ENCODE results near the gene ARL16. TPM values are rescaled to one million over a fixed set of nuclear protein-coding genes. Genes with fewer than 3 reads are reported as not detected.

The ARL16 gene
- total RNA-seq, 1 experiment from 2014 or later, result 38.6 TPM

DNA sequence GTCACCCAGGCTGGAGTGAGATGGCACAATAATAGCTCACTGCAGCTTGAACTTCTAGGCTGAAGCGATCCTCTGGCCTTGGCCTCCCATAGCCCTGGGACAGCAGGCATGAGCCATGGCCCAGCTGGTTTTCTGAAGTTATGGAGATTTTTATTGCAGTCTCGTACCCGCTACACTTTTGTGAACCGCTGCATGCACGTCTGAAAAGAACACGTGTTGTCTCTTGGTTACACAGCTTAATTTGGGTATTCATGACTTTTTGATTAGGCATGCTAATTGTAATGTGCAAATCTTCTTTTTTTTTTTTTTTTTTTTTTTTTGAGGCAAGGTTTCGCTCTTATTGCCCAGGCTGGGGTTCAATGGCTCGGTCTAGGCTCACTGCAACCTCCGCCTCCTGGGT is 41.8 kb upstream of the ARL16 start:
- CTCF ChIA-PET, result interaction anchor here (0.7 to 2.0 kb wide), 5 partner anchors 10 to 323 kb away, joined by 3 to 11 read pairs (median 3); no protein-coding TSS in a partner anchor
- POLR2A ChIA-PET, result interaction anchor here (1.7 to 4.6 kb wide), 4 partner anchors 12 to 167 kb away, joined by 4 to 49 read pairs (median 21); partner anchors contain the start of genes MCRIP1, MRPL12 and SLC25A10
- Mint-ChIP-seq H3K4me3 (ENCODE audit: unreplicated experiment) (no peak overlapping the region), H3K27me3 (ENCODE audit: insufficient read depth, unreplicated experiment) (no peaks in the 10 kb centered on the region), H3K27ac (ENCODE audit: low read depth, unreplicated experiment) (no peak overlapping the region), H3K36me3 (ENCODE audit: insufficient read depth, unreplicated experiment) (no peaks in the 10 kb centered on the region), H3K9me3 (ENCODE audit: unreplicated experiment) (no peaks in the 10 kb centered on the region), H3K4me1 (ENCODE audit: insufficient read depth, unreplicated experiment) (peaks cover 21% of the 10 kb centered on the region)
- TF ChIP-seq CTCF (IDR thresholded peaks at IDR 0.05; ENCODE audit: unreplicated experiment), result no peak
- intact Hi-C loops (cut with micrococcal nuclease), result no loop called here
- DNase-seq (ENCODE audit: unreplicated experiment), result no peak
- no TSS peak for BruUV-seq (replicated peaks)

DNA sequence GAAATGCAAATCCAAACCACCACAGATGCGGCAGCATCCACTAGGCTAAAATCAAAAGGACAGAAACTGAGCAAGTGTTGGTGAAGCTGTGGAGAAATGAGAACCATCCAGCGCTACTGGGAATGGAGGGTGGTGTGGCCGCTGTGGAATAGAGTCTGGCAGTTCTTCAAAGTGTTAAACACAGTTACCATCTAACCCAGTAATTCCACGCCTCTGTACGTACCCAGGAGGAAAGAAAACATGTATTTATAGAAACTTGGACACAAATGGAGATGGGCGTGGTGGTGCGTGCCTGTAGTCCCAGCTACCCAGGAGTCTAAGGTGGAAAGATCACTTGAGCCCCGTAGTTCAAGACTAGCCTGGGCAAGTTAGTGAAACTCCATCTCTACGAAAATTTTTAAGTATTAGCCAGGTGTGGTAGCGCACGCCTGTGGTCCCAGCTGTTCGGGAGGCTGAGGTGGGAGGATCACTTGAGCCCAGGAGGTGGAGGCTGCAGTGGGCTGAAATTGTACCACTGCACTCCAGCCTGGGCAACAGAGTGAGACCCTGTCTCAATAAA is 40.1 kb upstream of the ARL16 start:
- no TSS peak for BruUV-seq (replicated peaks)
- H3K9me3 Mint-ChIP-seq (ENCODE audit: unreplicated experiment), result no peaks in the 10 kb centered on the region
- peak overlapping the region; percentile 88 for H3K27ac Mint-ChIP-seq (ENCODE audit: low read depth, unreplicated experiment)
- peak overlapping the region; percentile 45 for H3K4me3 Mint-ChIP-seq (ENCODE audit: unreplicated experiment)
- peaks cover 21% of the 10 kb centered on the region for H3K4me1 Mint-ChIP-seq (ENCODE audit: insufficient read depth, unreplicated experiment)
- no peaks in the 10 kb centered on the region for H3K27me3 Mint-ChIP-seq (ENCODE audit: insufficient read depth, unreplicated experiment)
- ChIA-PET POLR2A (interaction anchor here (0.6 to 4.6 kb wide), 17 partner anchors 10 to 212 kb away, joined by 3 to 49 read pairs (median 4); partner anchors contain the start of genes ALYREF, ANAPC11, ARL16 and HGS), CTCF (interaction anchor here (1.6 kb wide), 1 partner anchor 9 kb away, joined by 4 read pairs; no protein-coding TSS in a partner anchor)
- TF ChIP-seq CTCF (IDR thresholded peaks at IDR 0.05; ENCODE audit: unreplicated experiment), result no peak
- DNase-seq (ENCODE audit: unreplicated experiment), result peak; percentile 64
- intact Hi-C loops (cut with micrococcal nuclease), result no loop called here
- peaks cover 9% of the 10 kb centered on the region for H3K36me3 Mint-ChIP-seq (ENCODE audit: insufficient read depth, unreplicated experiment)

GRCh38 chr17:81722184-81723120 is 38.9 kb upstream of the ARL16 start:
- CTCF ChIA-PET, result interaction anchor here (0.6 to 2.1 kb wide), 5 partner anchors 8 to 195 kb away, joined by 3 to 6 read pairs (median 3); no protein-coding TSS in a partner anchor
- Mint-ChIP-seq H3K4me3 (ENCODE audit: unreplicated experiment) (no peak overlapping the region), H3K4me1 (ENCODE audit: insufficient read depth, unreplicated experiment) (peaks cover 21% of the 10 kb centered on the region), H3K36me3 (ENCODE audit: insufficient read depth, unreplicated experiment) (peaks cover 14% of the 10 kb centered on the region), H3K9me3 (ENCODE audit: unreplicated experiment) (no peaks in the 10 kb centered on the region), H3K27me3 (ENCODE audit: insufficient read depth, unreplicated experiment) (no peaks in the 10 kb centered on the region), H3K27ac (ENCODE audit: low read depth, unreplicated experiment) (no peak overlapping the region)
- no TSS peak for BruUV-seq (replicated peaks)
- intact Hi-C loops (cut with micrococcal nuclease), result no loop called here
- no peak for DNase-seq (ENCODE audit: unreplicated experiment)
- POLR2A ChIA-PET, result interaction anchor here (0.5 to 4.6 kb wide), 21 partner anchors 9 to 269 kb away, joined by 3 to 49 read pairs (median 4); partner anchors contain the start of genes ARL16, HGS, MCRIP1 and MRPL12
- TF ChIP-seq CTCF (IDR thresholded peaks at IDR 0.05; ENCODE audit: unreplicated experiment), result no peak

Data from MCF 10A (cell line).